HepG2 (cell line): Measurements from ENCODE around the gene SUCLG2.

Source experiments
- JUN ChIP-seq: sonication (generic); formaldehyde crosslinking; IDR thresholded peaks from 2 replicates; pipeline ENCODE4 v1.4.0; 2020; ENCODE audit warnings: mild to moderate bottlenecking, missing genetic modification reagents
- JUND ChIP-seq: sonication (generic); formaldehyde crosslinking; IDR thresholded peaks from 2 replicates; pipeline ENCODE4 v1.8.0; 2022; ENCODE audit warnings: mild to moderate bottlenecking, missing genetic modification reagents
- ZNF101 ChIP-seq: sonication (generic); formaldehyde crosslinking; IDR thresholded peaks from 2 replicates; pipeline ENCODE4 v1.4.0; 2020; ENCODE audit warnings: mild to moderate bottlenecking, low read depth, missing genetic modification reagents, borderline replicate concordance

DNA sequence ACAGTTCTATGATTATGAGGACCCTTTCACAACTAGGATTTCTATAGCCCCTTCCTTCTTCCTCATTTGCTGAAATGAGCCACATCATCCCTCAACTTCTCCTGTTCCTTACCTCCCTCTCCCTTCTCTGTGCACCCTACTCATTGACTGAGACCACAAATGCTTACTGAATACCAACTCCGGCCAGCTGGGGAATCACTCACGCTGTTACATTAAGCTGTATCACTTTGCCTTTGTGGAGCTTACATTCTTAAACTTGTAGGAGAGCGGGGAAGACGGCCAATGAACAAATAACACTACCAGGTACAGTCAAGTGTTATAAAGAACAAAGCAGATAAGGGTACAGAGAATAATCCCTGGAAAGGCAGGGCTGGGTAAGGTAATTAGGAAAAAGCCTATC, 5.7 kb downstream of the SUCLG2 start:
- TF ChIP-seq JUN (no peak), JUND (CRISPR knock-in tag) (no peak), ZNF101 (CRISPR knock-in tag) (no peak)
